Ishikawa (cell line): ENCODE results near the gene PTPRQ.

Experiments
- CEBPB ChIP-seq: IDR thresholded peaks from 2 replicates; pipeline ENCODE4 v1.6.1; 2012
- CREB1 ChIP-seq: IDR thresholded peaks from 2 replicates; pipeline ENCODE4 v1.6.1; 2012; ENCODE audit warnings: low read depth
- EGR1 ChIP-seq: IDR thresholded peaks from 2 replicates; pipeline ENCODE4 v1.6.1; 2012
- EP300 ChIP-seq: IDR thresholded peaks from 2 replicates; pipeline ENCODE4 v1.6.1; 2012; ENCODE audit warnings: borderline replicate concordance
- FOXM1 ChIP-seq: IDR thresholded peaks from 2 replicates; pipeline ENCODE4 v1.6.1; 2012; ENCODE audit warnings: low read depth, borderline replicate concordance
- NFIC ChIP-seq: IDR thresholded peaks from 2 replicates; pipeline ENCODE4 v1.6.1; 2012
- RAD21 ChIP-seq: IDR thresholded peaks from 2 replicates; pipeline ENCODE4 v1.6.1; 2012; ENCODE audit warnings: low read depth
- TAF1 ChIP-seq: IDR thresholded peaks from 2 replicates; pipeline ENCODE4 v1.6.1; 2012; ENCODE audit warnings: low read depth, mild to moderate bottlenecking
- TCF12 ChIP-seq: IDR thresholded peaks from 2 replicates; pipeline ENCODE4 v1.6.1; 2012; ENCODE audit warnings: low read depth
- TEAD4 ChIP-seq: IDR thresholded peaks from 2 replicates; pipeline ENCODE4 v1.6.1; 2012
- YY1 ChIP-seq: IDR thresholded peaks from 2 replicates; pipeline ENCODE4 v1.6.1; 2012; ENCODE audit warnings: low read depth
- ZBTB7A ChIP-seq: IDR thresholded peaks from 2 replicates; pipeline ENCODE4 v1.6.1; 2012; ENCODE audit warnings: low read depth
- TF ChIP-seq, protein P1 (sequence below): IDR thresholded peaks from 2 replicates; pipeline ENCODE4 v1.6.1; 2012; ENCODE audit warnings: low read depth, mild to moderate bottlenecking
- TF ChIP-seq, protein P2 (sequence below): IDR thresholded peaks from 2 replicates; pipeline ENCODE4 v1.6.1; 2012
- TF ChIP-seq, protein P3 (sequence below): IDR thresholded peaks from 2 replicates; pipeline ENCODE4 v1.6.1; 2012

Gene PTPRQ

DNA sequence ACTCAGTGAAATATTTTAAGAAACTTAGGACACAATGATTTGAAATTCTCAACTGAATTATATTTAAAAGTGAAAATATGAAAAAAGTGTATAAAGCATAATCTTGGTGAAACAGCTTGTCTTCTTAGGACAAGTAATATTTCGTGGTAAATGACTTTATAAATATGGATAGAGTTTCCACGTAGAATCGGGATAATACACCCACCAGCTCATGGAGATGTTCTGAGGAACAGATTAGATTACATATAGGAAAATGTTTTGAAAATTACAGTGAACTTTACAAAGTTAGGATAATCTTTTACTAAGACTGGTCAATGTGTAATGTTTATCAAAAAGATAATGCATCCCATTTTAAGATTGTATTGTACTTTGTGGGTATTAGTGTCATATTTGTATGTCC, 237.8 kb downstream of the PTPRQ start:
- no peak for TF ChIP-seq TEAD4
- no peak for TF ChIP-seq CREB1
- TF ChIP-seq CEBPB: no peak
- TF ChIP-seq ZBTB7A: no peak
- TF ChIP-seq, protein P1, sequence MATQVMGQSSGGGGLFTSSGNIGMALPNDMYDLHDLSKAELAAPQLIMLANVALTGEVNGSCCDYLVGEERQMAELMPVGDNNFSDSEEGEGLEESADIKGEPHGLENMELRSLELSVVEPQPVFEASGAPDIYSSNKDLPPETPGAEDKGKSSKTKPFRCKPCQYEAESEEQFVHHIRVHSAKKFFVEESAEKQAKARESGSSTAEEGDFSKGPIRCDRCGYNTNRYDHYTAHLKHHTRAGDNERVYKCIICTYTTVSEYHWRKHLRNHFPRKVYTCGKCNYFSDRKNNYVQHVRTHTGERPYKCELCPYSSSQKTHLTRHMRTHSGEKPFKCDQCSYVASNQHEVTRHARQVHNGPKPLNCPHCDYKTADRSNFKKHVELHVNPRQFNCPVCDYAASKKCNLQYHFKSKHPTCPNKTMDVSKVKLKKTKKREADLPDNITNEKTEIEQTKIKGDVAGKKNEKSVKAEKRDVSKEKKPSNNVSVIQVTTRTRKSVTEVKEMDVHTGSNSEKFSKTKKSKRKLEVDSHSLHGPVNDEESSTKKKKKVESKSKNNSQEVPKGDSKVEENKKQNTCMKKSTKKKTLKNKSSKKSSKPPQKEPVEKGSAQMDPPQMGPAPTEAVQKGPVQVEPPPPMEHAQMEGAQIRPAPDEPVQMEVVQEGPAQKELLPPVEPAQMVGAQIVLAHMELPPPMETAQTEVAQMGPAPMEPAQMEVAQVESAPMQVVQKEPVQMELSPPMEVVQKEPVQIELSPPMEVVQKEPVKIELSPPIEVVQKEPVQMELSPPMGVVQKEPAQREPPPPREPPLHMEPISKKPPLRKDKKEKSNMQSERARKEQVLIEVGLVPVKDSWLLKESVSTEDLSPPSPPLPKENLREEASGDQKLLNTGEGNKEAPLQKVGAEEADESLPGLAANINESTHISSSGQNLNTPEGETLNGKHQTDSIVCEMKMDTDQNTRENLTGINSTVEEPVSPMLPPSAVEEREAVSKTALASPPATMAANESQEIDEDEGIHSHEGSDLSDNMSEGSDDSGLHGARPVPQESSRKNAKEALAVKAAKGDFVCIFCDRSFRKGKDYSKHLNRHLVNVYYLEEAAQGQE: no peak
- no peak for TF ChIP-seq EP300
- TF ChIP-seq TAF1: no peak
- TF ChIP-seq YY1: no peak
- no peak for TF ChIP-seq TCF12
- TF ChIP-seq, protein P2, sequence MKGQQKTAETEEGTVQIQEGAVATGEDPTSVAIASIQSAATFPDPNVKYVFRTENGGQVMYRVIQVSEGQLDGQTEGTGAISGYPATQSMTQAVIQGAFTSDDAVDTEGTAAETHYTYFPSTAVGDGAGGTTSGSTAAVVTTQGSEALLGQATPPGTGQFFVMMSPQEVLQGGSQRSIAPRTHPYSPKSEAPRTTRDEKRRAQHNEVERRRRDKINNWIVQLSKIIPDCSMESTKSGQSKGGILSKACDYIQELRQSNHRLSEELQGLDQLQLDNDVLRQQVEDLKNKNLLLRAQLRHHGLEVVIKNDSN: no peak
- TF ChIP-seq RAD21: no peak
- no peak for TF ChIP-seq FOXM1
- no peak for TF ChIP-seq NFIC
- no peak for TF ChIP-seq EGR1
- TF ChIP-seq, protein P3, sequence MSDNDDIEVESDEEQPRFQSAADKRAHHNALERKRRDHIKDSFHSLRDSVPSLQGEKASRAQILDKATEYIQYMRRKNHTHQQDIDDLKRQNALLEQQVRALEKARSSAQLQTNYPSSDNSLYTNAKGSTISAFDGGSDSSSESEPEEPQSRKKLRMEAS: no peak

DNA sequence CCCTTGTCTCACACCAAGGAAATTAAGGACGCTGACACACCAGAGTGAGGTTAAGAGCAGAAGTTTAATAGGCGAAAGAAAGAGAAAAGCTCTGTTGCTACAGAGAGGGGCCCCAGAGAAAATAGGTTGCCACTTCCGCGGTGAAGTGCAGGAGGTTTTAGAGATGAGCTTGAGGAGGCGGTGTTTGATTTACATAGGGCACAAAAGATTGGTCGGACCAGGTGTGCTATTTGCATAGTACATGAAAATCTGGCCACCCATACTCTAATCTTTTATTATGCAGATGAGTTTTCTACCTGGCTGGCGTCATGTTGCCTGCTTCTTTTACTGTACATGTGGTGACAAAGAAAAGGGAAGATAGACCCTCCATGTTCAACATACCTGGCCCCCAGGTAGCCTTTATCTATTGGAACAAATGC, 240.1 kb downstream of the PTPRQ start:
- TF ChIP-seq TAF1 (no peak), CEBPB (no peak), NFIC (no peak), YY1 (no peak)

DNA sequence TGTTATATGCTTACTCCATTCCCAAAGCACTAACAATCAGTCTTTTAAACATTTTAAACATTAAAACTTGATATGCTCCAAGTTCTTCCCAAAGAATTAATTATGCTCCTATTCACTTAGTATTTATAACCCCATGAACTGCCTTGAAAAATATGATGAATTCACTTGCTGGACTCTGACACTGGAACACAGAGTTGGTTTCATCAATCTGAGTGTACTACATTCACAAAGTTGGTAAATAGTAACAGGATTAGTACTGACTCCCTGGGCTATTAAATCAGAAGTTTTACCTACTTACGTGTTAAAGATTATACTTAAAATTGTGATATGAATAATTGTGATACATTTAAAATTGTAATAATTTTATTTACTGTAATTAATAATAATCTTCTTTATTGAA, 246.1 kb downstream of the PTPRQ start:
- TF ChIP-seq TAF1 (no peak), EGR1 (no peak), EP300 (no peak), TEAD4 (no peak), YY1 (no peak), NFIC (no peak), FOXM1 (no peak), TCF12 (no peak), CEBPB (no peak), ZBTB7A (no peak), CREB1 (no peak), RAD21 (no peak)
- TF ChIP-seq, protein P2: no peak
- TF ChIP-seq, protein P3: no peak
- TF ChIP-seq, protein P1: no peak

DNA sequence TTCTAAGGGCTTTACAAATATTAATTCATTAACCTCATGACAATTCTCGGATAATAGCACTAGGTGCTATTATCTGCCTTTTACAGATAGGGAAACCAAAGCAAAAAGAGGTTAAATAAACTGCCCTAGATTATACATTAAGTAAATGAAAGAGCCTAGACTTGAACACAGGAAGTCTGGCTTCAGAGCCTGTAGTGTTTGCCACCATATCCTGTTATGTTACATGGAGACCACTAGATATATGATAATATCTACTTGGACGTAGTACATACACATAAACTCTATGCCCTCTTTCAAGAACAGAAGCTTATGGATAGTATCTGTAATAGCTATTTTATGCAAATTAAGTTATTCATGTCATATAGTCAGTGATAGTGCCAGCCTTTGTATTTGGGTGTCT, 246.5 kb downstream of the PTPRQ start:
- TF ChIP-seq CEBPB (no peak), EGR1 (no peak), YY1 (no peak), NFIC (no peak), CREB1 (no peak), TAF1 (no peak), FOXM1 (no peak), TCF12 (no peak)
- TF ChIP-seq, protein P1: no peak
- TF ChIP-seq, protein P2: no peak
